ENCODE measurements around the gene AFAP1L1. TPM values are rescaled to one million over a fixed set of nuclear protein-coding genes. Genes with fewer than 3 reads are reported as not detected.
A peak's percentile ranks its signal among the peaks of the same experiment; 100 is the strongest.

AFAP1L1 gene
- total RNA-seq, 1 donor from 2014 or later: 2.3 TPM

DNA sequence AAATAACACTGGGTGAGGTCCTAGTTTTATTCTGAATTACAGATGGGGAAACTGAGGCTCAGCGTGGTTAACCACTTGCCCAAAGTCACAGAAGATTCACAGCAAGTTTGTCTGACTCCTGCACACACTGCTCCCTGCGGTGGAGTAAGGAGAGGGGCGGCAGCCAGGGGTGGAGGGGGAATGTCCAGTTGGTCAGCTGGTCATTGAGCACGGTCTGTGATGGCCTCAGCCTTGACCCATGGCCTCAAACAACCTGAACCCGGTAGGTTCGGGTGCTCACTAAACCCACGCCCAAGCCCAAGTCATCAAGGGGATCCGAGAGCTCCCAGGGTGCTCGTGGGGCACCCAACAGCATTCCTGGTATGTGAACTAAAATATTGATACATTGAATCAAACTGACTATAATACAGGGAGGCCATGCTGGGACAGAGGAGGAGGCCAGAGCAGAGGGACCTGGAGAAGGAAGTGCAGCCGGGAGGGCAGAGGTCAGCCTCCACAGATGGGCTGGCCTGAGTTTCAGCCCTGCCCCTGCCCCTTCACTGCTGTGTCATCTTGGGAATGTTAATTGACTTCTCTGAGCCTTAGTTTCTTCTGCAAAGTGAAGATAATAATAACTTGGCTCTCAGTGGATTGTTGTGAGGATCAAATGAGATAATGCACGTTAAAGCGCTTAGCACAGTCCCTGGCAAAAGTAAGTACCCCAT lies 111.0 kb downstream of the AFAP1L1 start:
- no peaks in the 10 kb centered on the region for H3K36me3 Mint-ChIP-seq (ENCODE audit: unreplicated experiment)
- H3K27ac Mint-ChIP-seq (ENCODE audit: unreplicated experiment): peak overlapping the region; percentile 45
- no peak overlapping the region for H3K4me3 Mint-ChIP-seq (ENCODE audit: unreplicated experiment)
- no peaks in the 10 kb centered on the region for H3K9me3 Mint-ChIP-seq (ENCODE audit: unreplicated experiment)
- no peaks in the 10 kb centered on the region for H3K27me3 Mint-ChIP-seq (ENCODE audit: unreplicated experiment)
- TF ChIP-seq, protein P1, sequence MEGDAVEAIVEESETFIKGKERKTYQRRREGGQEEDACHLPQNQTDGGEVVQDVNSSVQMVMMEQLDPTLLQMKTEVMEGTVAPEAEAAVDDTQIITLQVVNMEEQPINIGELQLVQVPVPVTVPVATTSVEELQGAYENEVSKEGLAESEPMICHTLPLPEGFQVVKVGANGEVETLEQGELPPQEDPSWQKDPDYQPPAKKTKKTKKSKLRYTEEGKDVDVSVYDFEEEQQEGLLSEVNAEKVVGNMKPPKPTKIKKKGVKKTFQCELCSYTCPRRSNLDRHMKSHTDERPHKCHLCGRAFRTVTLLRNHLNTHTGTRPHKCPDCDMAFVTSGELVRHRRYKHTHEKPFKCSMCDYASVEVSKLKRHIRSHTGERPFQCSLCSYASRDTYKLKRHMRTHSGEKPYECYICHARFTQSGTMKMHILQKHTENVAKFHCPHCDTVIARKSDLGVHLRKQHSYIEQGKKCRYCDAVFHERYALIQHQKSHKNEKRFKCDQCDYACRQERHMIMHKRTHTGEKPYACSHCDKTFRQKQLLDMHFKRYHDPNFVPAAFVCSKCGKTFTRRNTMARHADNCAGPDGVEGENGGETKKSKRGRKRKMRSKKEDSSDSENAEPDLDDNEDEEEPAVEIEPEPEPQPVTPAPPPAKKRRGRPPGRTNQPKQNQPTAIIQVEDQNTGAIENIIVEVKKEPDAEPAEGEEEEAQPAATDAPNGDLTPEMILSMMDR (IDR thresholded peaks at IDR 0.05): no peak
- DNase-seq (ENCODE audit: extremely low spot score, unreplicated experiment): no peak
- peaks cover 70% of the 10 kb centered on the region for H3K4me1 Mint-ChIP-seq (ENCODE audit: unreplicated experiment)

- TF ChIP-seq, protein P1 (IDR thresholded peaks at IDR 0.05): no peak
- Mint-ChIP-seq H3K27ac (ENCODE audit: unreplicated experiment) (peak overlapping the region; percentile 71), H3K36me3 (ENCODE audit: unreplicated experiment) (no peaks in the 10 kb centered on the region), H3K27me3 (ENCODE audit: unreplicated experiment) (no peaks in the 10 kb centered on the region), H3K9me3 (ENCODE audit: unreplicated experiment) (peaks cover 1% of the 10 kb centered on the region), H3K4me1 (ENCODE audit: unreplicated experiment) (peaks cover 77% of the 10 kb centered on the region), H3K4me3 (ENCODE audit: unreplicated experiment) (no peak overlapping the region)
- no peak for DNase-seq (ENCODE audit: extremely low spot score, unreplicated experiment)
These were observed 111.7 kb downstream of the AFAP1L1 start for GRCh38 chr5:149383399-149383798.

DNA sequence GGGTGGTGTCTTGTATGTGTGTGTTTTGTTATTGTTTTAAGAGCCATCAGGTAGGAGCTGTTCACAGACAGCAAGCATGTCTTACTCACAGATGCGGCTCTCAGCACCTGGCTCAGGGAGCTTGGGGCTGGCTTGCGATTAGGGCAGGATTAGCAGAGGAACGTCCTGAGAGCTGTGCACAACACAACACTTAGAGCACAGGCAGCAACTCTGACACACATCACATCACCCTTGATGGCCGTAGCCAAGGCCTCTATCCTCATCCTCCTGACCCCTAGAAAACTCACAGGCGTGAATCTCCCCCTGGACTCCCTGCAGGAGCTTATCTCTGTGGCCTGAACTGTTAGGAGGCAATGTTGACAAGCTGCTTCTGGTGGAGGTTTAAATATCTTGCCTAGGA lies 114.5 kb downstream of the AFAP1L1 start:
- peaks cover 73% of the 10 kb centered on the region for H3K4me1 Mint-ChIP-seq (ENCODE audit: unreplicated experiment)
- no peak overlapping the region for H3K4me3 Mint-ChIP-seq (ENCODE audit: unreplicated experiment)
- H3K27me3 Mint-ChIP-seq (ENCODE audit: unreplicated experiment): no peaks in the 10 kb centered on the region
- TF ChIP-seq, protein P1 (IDR thresholded peaks at IDR 0.05): no peak
- DNase-seq (ENCODE audit: extremely low spot score, unreplicated experiment): no peak
- H3K27ac Mint-ChIP-seq (ENCODE audit: unreplicated experiment): peak overlapping the region; percentile 78
- peaks cover 3% of the 10 kb centered on the region for H3K9me3 Mint-ChIP-seq (ENCODE audit: unreplicated experiment)
- H3K36me3 Mint-ChIP-seq (ENCODE audit: unreplicated experiment): no peaks in the 10 kb centered on the region

DNA sequence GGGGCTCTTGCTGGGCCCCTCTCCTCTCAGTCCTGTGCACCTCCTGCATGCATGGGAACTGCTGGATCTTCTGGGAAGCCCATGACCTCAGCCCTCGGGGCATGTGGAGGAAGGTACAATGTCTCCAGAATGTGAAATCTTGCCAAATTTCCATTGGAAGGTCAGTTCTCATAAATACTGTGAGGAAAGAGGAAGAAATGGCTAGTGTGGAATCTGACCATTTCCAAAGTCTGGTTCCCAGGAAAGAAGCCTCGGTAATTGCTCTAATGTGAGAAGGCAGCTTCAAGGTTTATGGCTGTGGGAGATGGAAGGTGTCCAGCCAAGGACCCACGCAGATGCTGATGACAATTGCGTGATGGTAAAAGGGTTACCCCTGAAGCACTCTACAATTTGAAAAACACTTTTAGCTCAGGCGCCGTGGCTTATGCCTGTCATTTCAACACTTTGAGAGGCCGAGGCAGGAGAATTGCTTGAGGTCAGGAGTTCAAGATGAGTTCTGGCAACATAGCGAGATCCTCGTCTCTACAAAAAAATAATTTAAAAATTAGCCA lies 115.5 kb downstream of the AFAP1L1 start:
- no peak for DNase-seq (ENCODE audit: extremely low spot score, unreplicated experiment)
- TF ChIP-seq, protein P1 (IDR thresholded peaks at IDR 0.05): no peak
- Mint-ChIP-seq H3K27me3 (ENCODE audit: unreplicated experiment) (no peaks in the 10 kb centered on the region), H3K36me3 (ENCODE audit: unreplicated experiment) (no peaks in the 10 kb centered on the region), H3K27ac (ENCODE audit: unreplicated experiment) (peak overlapping the region; percentile 91), H3K4me1 (ENCODE audit: unreplicated experiment) (peaks cover 63% of the 10 kb centered on the region), H3K4me3 (ENCODE audit: unreplicated experiment) (no peak overlapping the region), H3K9me3 (ENCODE audit: unreplicated experiment) (peaks cover 3% of the 10 kb centered on the region)

DNA sequence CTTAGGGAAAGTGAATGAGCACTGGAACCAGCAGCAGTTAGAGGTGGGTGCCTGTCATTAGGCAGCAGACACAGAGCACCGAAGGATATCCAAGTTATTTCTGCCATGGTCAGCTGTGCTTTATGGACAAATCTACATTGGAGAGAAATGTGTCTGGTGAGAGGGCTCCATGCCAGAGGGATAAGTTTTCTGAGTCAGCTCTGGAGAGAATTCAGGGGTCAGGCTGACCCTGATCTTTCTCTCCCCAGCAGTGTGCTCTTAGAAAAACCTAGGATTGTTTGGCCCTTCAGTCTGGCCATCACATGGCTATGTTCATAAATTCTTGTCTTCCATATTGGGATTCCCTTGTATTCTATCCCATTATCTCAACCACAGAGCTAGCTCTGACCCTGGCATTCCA lies 116.3 kb downstream of the AFAP1L1 start:
- H3K4me1 Mint-ChIP-seq (ENCODE audit: unreplicated experiment): peaks cover 55% of the 10 kb centered on the region
- no peaks in the 10 kb centered on the region for H3K36me3 Mint-ChIP-seq (ENCODE audit: unreplicated experiment)
- H3K9me3 Mint-ChIP-seq (ENCODE audit: unreplicated experiment): peaks cover 3% of the 10 kb centered on the region
- TF ChIP-seq, protein P1 (IDR thresholded peaks at IDR 0.05): no peak
- H3K4me3 Mint-ChIP-seq (ENCODE audit: unreplicated experiment): no peak overlapping the region
- peak overlapping the region; percentile 91 for H3K27ac Mint-ChIP-seq (ENCODE audit: unreplicated experiment)
- H3K27me3 Mint-ChIP-seq (ENCODE audit: unreplicated experiment): no peaks in the 10 kb centered on the region
- no peak for DNase-seq (ENCODE audit: extremely low spot score, unreplicated experiment)
